GM18526 (cell line): Measurements from ENCODE around the gene ARHGAP6.

Experiments
- POLR2A ChIP-seq: IDR thresholded peaks from 3 replicates; pipeline ENCODE4 v1.6.1; 2011; ENCODE audit not compliant: insufficient read length; ENCODE audit errors: extremely low read depth

ARHGAP6 gene, protein sequence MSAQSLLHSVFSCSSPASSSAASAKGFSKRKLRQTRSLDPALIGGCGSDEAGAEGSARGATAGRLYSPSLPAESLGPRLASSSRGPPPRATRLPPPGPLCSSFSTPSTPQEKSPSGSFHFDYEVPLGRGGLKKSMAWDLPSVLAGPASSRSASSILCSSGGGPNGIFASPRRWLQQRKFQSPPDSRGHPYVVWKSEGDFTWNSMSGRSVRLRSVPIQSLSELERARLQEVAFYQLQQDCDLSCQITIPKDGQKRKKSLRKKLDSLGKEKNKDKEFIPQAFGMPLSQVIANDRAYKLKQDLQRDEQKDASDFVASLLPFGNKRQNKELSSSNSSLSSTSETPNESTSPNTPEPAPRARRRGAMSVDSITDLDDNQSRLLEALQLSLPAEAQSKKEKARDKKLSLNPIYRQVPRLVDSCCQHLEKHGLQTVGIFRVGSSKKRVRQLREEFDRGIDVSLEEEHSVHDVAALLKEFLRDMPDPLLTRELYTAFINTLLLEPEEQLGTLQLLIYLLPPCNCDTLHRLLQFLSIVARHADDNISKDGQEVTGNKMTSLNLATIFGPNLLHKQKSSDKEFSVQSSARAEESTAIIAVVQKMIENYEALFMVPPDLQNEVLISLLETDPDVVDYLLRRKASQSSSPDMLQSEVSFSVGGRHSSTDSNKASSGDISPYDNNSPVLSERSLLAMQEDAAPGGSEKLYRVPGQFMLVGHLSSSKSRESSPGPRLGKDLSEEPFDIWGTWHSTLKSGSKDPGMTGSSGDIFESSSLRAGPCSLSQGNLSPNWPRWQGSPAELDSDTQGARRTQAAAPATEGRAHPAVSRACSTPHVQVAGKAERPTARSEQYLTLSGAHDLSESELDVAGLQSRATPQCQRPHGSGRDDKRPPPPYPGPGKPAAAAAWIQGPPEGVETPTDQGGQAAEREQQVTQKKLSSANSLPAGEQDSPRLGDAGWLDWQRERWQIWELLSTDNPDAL (N-terminal part only)

DNA sequence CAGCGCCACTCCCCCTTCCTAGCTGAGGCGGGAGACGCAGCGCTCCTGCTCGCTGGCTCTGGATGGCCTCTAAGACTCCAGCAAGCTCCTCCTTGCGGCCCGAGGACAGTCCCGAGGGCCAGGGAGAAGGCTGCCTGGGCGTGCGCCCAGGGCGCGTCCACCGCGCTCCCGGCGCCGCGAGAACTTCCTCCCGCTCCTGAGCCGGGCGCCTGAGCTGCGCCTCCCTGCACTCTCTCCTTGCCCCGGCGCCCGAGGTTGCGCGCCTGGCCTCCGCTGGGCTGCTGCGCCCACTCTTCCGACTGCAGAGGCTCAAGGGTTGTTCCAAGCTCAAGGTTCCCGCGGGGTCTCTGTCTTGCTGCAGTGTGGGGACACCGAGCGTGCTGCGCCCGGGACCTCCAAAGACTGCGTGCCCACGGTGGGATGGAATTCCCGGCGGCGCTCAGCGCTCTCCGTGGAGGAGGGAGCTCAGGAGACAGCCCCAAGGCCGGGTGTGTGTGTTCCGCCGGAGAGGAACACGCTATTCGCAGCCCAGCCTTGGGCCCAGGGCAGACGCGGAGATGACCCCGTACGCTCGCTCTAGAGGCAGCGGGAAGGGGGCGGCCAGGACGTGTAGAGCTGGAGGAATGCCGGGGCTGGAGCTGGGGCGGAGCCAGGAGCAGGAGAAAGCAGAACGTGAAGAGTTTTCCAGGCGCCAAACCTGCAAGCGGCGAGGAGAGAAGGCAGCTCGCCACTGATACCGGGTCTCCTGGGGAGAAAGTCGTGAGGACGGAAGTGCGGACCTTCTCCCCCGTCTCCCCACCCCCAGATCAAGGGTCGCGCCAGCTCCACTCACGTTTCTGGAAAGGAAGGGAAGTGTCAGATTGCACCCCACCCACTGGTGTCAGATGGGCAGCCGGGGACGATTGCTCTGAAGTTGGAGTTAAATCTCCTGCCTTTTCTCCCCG lies at the start of gene ARHGAP6:
TSS of gene ARHGAP6 (minus strand) at position 753 of the 944 bp plus-strand sequence. CDS start 1,092 bp downstream, outside the sequence.
- TF ChIP-seq POLR2A = no peak

DNA sequence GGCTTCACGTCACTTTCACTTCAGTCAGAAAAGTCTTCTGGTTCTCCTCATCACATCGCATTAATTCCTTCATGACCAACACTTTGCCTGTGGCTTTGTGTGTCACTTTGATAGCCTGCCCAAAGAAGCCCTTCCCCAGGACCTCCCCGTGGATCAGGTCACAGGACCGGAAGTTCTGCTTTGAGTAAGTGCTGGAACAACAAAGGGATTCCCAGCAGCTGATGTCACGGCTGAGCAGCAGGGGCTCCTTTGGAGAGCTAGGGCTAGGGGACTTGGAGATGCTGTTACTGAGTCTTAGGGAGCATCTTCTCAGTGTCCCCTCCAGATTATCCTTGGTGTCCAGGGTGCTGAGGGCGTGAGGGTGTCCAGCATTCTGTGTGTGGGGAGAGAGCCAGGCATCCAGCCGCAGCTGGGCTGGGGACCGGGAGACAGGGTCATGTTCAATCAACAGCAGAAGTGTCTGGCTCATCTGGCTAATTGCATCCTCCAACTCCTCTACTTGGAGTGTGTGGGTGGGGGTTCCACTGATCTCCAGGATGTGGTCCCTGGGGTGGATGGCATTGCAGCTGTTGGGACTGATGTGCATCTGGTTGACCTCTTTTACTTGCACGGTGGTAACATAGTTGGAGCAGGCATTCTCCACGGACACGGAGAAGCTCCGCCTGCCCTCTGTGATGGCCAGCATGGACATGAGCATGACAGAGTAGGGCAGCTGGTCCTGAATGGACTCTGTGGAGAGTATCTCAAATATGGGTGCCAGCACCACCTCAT lies 39.2 kb upstream of the ARHGAP6 start:
- no peak for TF ChIP-seq POLR2A

DNA sequence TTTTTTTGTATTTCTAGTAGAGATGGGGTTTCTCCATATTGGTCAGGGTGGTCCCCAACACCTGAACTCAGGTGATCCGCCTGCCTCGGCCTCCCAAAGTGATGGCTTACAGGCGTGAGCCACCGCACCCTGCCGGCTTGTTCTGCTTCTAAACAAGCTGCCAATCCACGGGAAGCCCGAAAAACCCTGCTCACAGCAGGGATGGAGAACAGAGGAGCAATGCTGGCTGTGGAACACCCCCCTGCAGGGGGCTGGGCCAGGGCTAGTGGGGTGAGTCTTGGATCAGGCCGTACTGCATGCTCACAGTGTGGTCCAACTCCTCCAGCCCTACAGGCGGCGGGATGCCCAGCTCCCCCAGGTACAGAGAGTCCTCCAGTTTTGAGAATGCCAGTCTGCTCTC lies 38.1 kb upstream of the ARHGAP6 start:
- no peak for TF ChIP-seq POLR2A

DNA sequence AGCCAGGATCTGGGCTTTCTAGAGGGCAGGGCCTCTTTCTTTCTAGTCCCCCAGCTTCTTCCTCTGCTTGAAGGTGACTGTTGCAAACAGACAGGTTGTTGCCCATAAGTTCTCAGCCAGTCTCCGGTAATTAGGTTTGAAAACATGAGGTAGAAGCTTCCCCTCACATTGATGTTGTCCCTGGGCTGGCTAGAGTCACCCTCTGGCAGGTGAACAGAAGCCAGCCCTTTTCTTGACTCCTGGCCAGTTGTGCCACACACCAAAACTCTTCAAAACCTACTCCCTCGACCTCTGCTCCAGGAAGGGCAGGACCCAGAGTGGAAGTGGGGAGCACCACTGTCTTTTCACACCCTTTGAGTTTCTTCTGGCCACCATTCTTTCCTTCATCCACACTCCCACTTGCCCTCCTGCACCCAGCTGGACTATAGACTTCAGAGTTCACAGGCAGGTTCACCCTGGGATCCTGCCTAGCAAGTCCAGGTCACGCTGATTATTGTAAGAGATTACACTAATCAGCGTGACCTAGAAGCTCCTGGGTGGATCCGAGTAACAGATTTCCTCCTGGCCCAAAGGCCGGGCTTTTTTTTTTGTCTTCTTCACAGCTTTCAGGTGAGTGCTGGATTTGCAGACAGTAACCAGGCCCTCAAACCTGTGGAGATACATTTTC lies 37.4 kb upstream of the ARHGAP6 start:
- TF ChIP-seq POLR2A = no peak

DNA sequence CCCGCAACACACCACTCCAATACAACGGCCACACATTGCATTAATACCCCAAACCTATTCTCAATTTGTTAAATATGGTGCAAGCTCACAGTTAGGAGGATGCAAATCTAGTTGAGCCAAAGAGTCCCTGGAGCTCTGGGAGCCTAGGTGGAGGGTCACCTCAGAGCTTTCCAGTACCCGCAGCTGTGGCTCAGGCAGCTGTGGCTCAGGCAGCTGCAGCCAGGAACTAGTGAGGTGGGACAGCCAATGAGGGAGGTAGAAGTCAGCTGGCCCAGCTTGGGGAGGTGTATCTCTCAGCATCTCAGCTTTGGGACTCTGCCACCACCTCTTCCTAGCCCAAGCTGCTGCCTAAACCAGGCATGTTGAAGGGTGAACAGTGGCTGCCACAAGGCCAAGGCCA lies 36.7 kb upstream of the ARHGAP6 start:
- TF ChIP-seq POLR2A = no peak

DNA sequence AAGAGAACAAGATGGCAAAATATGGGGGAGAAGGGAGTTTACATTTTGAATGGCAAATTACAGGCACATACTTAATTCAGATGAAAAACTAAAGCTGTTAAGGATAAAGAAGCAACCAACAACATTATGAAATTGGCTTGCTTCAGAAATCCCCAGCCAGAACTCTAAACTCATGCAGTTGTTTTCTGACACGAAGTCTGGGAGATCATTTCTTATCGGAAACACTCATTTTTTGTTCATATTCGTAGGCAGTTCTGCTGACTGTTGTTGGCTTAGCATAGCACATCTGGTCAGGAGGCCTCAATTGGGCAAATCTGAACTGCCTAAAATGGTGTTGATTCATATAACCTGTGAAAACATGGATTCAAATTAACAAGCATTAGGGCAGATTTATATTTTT lies 33.0 kb upstream of the ARHGAP6 start:
- no peak for TF ChIP-seq POLR2A

DNA sequence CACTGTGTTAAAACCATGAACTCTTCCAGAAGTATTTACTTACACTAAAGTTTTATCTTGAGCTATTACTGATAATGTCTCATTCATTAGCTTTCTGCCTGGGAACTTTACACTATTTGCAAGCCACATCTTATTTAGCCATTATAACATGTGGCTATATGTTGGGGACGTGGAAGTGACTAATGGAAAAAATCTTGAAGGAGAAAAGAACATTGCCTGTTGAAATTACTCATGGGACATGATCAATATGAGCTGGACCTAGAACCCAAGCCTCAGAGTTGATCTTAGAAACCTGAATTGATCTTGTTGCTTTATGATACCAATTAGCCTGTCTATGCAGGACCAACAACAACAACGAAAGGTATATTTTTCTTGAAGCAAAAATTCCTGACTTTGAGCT lies 22.5 kb upstream of the ARHGAP6 start:
- no peak for TF ChIP-seq POLR2A

DNA sequence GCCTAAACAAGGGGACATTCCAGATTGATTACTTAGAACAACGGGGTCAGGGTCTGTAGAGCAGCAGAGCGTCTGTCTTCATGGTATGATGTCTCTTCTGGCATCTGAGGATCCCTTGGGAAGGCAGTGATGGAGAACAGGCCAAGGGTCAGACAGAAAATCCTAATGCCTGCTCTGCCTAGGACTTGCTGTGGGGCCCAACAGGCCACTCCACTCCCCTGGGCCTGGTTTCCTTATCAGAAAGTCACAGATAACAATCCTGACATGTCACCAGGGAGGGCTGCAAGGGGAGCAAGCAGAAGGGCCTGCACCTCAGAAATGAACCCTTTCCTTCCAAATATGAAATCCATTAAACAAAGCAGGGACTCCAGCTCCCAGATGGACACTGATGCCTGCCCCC lies 21.4 kb upstream of the ARHGAP6 start:
- TF ChIP-seq POLR2A = no peak

DNA sequence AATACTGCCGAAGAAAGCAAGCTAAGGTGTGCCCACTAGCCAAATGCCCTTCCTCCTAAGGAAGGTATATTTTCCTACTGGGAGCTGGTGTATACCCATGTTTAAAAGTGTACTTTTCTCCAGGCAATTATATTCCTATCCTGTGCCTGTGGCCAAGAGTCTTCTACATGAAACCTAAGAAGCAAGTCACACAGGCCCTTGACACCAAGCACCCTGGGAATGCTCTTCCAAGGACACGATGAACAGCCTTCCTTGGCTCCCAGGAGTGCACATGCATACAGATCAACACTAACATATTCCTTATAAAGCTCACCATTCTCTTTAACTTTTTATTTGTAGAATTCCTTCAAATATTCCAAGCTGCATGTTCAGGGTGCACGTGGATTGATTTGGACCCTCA lies 17.3 kb upstream of the ARHGAP6 start:
- no peak for TF ChIP-seq POLR2A

DNA sequence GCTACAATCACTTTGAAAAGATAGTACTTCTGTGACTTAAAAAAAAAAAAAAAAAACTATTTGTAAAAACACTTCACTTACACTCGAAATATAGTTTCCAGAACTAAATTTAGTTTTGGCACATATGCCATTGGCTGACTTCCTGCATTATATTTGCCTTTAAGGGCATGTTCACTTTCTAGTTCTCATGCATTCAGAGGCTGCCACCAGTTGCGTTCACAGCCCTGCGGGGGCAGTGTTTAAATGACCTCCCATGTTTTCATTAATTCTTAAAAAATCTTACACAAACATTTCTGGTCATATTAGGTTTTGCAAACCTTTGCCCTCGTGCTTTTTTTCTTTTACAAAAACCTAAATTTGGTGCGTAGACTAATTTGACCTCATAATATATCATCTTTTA lies 12.4 kb upstream of the ARHGAP6 start:
- TF ChIP-seq POLR2A = no peak

DNA sequence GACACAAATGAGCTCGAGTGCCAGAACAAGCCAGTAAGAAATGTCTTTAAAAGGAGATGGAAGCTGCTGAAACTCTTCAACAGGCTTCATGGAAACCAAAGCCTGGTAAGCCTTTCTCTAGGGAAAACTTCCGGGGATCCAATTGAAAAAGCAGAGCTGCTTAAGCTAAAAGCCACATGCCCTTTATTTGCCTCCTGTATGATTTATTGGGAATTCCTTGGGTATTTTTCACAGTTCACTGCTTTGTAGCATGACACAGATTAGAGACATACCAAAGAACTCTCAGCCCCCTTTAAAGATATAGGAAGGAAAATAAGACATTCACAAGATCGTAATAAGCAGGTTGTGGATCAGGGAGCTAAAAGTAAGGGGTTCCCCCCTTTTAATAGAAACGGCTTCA lies 6.5 kb upstream of the ARHGAP6 start:
- no peak for TF ChIP-seq POLR2A

DNA sequence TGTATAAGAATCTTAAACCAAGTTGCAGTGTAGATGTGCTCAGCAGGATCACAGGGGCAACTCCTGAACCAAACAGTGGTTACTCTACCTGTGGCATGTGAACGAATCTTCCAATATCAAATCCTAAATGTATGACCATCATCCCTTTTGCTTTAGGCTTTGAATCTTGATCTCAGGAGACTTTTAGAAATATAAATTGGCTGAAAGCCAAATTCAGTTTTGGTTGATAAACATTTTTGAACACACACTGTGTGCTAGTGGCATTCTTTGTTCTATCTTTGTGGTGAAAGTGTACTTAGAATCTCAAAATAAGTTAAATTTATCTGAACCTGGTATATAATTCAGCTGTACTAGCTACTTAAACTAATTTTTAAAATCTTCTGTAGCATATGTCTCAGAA lies 4.6 kb upstream of the ARHGAP6 start:
- TF ChIP-seq POLR2A = no peak

DNA sequence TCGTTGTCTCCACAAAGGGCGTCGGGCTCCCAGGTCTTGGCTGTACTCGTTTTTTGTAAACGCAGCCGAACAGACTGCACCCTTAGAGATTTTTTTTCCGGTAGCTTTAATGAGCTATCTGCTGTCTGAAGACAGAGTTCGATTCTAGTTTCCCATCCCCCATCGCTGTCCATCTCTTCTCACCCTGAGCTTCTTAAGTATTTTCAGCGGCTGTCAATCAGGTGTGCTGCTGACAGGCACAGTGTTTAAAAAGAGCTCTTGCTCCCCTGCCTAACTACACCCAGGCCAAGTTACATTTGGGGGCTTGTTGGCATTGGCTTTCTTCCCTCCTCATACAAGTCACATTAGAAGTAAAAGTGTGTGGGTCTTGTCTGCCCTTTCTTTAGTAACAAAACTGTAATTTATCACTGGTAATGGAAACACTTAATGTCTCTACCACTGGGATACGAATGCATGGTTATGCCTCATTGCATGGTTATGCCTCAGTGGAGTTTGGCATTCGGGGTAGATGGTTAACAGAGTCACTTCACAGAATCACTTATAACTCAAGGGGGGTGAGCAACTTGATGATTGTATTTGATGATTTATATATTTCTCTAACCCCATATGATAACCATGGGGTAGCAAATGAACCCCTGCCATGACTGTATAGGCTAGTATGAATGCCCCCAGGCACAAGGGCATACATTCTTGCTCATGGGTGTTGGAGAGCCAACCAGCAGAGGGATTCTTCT lies 1.4 kb upstream of the ARHGAP6 start:
- no peak for TF ChIP-seq POLR2A
